HG03565 (cell line): ENCODE measurements around the gene SETX.
A peak's percentile ranks its signal among the peaks of the same experiment; 100 is the strongest.

Experiments used
- ATAC-seq: cut with Tn5 transposase; IDR thresholded peaks from one replicate; pipeline ENCODE4 v1.9.1; 2021; ENCODE audit warnings: mild to moderate bottlenecking, moderate library complexity; ENCODE audit not compliant: unreplicated experiment

The SETX gene

DNA sequence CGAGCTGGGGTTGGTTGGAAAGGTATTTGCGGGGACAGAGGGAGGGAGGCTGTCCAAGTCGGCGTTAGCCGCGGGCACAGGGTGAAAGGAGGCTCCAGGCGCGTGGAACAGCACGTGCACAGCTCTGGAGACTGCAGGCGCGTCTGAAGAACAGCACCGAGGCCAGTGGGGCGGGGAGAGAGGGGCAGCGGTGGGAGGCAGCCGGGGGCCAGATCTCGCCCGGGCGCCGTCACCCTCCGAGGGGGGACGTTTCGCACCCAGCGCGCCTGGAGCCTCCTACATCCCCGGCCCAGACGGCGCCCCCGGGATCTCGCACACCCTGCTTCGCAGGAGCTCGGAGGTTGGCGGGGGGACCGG is 113.3 kb downstream of the SETX start:
- ATAC-seq, result no peak

DNA sequence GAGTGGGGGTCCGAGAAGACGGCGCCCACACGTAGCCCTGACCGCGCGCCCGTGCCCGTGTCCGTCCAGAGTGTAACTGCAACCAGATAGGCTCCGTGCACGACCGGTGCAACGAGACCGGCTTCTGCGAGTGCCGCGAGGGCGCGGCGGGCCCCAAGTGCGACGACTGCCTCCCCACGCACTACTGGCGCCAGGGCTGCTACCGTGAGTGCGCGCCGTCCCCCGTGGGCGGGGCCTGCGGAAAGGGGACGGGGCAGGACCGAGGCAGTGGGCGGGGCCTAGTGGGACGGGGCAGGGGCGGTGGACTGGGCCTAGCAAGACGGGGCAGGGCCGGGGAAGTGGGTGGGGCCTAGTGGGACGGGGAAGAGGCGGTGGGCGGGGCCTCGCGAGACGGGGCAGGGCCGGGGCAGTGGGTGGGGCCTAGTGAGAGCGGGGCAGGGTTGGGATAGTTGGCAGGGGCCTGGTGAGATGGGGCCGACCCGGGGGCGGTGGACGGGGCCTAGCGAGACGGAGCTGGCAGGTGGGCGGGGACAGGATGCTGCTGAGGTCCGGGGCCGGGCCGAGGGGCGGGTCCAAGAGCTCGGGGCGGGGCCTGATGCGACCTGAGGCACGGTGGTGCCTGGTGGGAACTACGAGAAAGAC is 113.8 kb downstream of the SETX start:
- ATAC-seq, result peak; percentile 47

DNA sequence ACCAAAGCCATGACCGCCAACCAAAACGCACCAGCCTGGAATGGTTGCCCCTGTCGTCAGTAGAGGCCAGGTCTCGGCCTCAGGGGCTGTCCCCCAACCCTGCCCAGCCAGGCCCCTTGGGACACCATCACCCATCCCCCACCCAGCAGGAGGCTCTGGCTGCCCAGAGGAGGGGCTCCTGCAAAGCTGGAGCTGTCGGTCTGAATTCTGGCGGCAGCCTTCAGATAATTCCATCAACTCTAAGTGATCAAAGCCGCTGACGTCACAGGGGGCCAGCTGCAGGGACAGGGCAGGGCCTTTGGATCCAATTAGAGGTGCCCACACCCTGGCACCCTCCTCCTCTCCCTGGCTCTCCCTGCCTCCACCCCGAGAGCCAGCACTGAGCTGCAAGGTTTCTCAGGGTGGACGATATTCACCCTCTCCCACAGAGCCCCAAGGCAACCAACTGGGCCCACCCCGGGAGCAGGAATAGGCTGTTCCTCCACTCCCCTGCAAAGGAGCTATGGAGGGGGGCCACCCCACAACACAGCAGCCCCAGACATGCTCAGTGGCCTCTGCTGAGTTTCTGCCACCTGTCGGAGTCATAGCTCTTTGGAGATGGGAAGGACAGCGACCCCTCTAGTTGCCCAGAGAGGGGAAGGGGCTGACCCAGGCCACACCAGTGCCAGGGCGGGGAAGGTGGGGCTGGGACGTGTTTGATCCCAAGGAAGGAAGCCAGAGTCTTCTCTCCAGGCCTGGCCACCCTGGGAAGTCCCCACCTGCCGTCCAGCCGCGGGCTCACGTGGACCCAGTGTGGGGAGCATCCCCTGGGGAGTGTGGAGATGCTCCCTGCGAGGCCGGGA is 114.6 kb downstream of the SETX start:
- ATAC-seq, result no peak

DNA sequence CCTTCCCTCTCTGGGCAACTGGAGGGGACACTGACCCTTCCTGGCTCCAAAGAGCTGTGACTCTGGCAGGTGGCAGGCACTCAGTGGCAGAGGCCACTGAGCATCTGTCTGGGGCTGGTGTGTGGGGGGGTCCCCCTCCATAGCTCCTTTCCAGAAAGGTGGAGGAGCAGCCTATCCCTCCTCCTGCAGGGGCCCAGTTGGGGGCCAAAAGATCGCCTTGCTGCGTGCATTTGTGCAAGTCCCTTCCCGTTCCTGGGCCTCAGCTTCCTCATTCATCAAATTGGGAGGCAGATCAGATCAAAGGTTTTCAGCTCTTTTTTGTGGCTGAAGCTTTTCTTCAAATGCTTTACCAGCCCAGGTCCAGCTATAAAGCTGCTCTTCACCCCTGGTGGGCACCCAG is 115.3 kb downstream of the SETX start:
- ATAC-seq, result no peak

DNA sequence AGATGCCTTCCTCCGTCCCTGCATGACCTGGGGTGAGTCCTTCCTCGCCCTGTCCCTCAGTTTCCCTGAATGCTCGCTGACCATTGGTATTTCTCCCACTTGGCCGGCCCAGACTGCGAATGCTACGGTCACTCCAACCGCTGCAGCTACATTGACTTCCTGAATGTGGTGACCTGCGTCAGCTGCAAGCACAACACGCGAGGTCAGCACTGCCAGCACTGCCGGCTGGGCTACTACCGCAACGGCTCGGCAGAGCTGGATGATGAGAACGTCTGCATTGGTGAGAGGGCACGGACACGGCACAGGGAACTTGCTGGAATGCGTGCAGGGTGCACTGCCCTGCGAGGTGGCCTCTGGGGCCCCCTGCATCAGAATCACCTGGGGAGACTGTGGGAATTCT is 115.8 kb downstream of the SETX start:
- no peak for ATAC-seq

DNA sequence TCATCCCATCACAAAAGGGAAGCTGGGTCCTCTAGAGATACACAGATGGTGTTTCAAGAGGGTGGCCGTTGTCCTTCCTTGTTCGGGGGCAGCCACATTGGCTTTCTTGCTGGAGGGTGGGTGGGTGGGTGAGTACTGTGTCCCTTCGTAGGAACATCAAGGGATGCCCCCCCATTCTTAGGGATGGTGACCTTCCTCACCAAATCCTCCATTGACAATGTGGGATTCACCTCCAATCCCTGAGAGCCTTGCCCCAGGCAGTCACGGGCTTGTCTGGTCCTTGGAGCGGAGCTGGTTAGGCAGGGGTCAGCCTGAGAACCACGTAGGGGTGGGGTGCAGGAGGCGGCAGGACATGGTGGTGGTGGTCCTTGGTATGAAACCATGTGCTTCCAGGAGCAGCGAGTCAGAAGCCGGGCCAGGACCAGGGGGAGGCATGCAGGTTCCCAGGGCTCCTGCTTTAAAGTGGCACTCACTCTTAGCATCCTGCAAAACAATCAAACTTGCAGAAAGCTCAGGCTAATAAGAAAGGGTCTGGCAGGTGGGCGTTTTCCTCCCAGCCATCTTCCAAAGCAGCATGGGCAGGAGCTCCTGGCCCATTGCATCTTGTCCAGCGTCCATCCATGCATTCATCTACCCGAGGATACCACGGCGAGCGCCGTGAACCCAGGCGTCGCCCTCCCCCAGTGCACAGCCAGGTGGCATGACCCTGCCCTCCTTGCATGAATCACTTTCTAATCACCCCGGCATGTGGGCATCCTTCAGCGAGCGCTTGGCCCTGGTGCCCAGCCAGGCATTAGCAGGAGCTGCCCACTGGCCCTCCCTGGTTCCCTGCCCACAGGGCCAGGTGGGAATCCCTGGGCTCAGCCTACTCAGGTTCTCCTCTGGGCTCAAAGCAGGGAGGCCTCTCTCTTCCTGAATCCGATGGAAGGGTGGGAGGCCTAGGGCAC is 116.5 kb downstream of the SETX start:
- ATAC-seq, result no peak

DNA sequence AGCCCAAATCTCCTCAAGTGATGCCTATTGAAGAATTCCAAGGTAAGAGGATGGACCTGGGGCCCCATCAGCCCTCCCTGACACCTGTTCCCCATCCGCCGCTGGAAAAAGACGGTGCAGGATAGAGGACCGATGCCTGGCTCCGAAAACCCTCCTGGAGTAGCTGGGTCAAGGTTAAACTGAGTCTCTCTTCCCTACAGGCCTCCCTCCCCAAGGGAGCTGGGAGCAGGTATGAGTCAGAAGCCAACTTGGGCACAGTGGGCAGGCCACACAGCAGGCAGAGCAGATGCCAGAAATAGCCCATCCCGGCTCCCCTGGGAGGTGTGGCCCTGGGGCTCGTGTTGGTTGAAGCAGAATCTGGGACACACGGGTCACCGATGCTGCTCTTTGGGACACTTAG is 117.3 kb downstream of the SETX start:
- ATAC-seq, result no peak

DNA sequence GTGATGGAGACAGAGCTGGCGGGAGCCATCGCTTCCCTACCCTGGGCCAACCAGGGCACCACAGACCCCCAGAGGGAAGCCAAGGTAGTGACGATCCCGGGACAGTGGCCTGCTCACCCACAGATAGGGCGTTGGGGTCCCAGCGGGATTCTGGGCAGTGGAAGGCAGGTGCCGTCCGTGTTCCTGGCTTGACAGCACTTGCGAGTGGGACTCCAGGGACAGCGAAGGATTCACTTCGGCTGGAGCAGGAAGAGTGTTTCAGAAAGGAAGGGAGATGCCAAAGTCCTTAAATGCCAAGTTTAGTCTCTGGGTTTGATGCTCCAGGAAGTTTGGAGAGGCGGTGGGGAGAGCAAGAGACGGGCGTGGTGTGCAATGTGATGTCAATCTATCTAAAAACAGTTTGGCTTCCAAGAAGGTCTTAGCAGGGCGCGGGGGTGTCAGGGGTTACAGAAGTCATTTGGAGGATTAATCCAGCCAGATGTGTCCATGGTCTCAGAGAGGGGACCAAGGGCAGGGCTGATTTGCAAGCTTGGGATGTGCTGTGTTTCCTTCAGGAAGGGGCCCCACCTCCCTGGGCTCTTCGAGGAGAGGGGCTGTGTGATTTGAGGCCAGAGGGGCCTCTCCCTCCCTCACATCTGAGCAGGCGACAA is 118.0 kb downstream of the SETX start:
- no peak for ATAC-seq

DNA sequence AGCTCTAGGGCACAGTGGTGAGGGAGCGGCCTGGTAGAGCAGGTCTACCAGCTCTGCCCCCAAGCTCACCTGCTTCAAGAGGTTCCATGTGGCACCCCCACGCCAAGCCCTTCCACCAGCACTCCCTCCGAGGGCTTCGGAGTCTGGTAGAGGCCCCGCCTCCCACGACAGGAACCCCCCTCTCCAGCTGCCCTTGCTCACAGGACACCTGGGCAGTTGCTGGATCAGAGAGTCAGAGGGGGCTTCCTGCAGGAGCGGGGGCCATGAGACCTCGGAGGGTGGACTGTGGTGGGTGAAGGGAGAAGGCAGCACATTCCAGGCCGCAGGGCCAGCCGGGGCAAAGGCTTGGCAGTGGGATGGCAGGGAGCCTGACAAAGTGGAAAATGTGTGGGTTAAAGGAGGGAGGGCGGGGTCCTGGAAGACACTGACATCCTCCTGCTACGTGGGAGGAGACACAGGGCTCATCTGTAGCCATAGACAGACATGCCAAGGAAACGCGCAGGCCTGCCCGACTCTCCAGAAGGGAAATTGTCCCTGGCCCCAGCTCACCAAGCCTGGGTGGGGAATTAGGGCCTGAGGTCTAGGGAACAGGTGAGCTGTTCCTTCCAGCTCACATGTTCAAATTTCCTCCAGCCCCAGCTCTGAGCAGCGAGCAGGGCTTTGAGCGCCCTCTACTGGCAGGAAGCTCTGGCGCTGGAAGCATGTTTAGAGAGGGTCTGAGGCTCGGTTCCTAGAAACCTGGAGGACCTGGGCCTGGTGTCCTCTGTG is 118.7 kb downstream of the SETX start:
- ATAC-seq, result no peak

DNA sequence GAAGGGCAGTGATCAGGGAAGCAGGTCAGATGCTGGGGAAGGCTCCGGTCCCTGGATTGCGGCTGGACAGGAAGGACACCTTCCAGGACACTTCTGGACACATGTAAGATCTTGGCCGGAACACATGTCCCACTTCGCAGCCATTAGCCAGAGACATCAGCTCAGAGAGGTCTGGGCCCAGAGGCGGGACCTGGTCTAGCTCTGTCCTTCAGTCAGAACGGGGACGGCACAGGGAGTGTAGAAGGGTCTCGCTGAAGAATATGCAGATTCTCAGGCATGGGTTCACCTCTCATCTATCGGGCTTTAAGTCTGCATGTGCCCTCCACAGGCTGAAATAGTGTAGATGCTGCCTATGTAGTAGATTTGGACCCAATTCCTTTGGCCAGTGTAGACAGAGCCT is 119.7 kb downstream of the SETX start:
- ATAC-seq, result no peak

DNA sequence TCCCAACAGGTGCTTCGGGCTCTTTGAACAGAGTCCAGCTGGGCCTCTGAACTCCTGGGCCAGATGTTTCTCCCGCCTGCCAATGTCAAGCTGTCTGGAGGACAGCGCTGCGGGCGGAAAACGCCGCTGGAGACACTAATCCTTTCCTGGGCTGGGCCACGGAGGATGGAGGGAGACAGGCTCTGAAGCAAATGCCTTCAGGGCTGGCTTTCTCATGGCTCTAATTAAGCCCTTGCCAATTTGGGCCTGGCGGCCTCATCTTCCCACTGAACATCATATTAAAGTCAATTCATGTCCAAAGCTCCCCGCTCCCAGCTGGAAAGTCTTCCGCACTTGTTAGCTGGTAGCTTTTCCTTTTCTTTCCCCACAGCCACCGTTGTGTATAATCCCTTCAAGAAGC is 120.3 kb downstream of the SETX start:
- ATAC-seq, result no peak

DNA sequence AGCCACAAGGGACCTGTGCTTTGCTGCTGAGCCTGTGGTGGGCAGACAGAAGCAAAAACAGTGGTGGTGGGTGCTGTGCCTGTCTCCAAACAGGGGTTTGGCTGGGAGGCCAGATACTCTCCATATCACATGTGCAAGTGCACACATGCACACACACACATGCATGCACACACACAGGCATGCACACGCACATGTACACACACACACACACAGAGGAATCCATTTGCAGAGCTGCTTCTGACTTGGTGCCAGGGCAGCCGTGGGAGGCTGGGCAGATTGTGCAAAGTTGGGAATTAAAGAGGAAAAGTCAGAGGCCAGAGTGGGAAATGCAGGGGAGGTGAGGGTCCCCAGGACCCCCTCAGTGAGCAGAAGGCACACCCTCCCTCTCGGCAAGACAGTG is 121.6 kb downstream of the SETX start:
- ATAC-seq, result no peak

DNA sequence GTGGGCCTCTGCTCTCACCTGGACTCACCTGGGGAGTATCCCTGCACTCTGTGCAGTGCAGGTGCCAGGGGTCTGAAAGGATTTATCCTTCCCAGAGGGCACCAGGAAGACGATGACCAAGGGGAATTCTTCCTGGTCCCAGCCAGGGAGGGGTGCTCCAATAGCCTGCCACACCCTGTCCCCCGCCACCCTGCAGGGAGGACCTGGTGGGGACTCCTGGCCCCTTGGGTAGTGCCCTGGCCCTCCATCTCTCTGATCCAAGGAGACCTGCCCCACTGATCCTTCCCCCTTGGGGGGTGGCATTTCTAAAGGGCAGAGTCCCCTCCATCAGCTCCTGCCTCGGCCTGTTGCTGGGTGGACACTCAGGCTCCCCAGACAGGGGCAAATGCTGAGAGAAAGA is 122.3 kb downstream of the SETX start:
- no peak for ATAC-seq

DNA sequence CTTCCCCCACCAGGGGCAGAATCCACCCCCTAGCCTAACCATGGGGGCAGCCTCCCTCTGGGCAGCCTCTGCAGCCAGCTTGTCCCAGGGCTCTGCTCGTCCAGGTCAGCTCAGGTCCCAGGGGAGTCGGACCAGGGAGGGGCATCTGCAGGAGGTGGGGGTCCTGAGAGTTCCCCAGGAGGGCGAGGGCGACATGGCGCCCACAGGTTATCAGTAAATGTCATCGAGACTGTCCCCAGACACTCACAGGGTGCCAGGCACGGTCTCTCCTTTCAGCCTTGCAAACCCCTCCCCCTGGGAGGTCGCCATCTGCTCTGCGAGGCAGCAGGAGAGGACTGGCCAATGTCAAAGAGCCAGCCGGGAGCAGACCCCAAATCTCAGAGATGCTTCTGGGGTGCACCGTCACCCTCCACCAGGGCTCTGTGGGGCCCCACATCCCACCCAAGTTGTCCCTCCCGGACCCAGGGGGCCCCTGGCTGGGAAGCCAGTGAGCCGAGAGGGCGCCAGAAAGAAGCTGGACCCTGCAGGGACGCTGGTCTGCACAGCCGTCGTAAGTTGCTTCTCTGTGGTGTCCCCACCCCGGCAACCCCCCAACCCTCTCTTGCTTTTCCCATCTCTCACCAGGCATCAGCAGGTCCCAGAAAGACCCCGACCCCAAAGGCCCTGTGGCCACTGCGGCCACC is 123.6 kb downstream of the SETX start:
- no peak for ATAC-seq

DNA sequence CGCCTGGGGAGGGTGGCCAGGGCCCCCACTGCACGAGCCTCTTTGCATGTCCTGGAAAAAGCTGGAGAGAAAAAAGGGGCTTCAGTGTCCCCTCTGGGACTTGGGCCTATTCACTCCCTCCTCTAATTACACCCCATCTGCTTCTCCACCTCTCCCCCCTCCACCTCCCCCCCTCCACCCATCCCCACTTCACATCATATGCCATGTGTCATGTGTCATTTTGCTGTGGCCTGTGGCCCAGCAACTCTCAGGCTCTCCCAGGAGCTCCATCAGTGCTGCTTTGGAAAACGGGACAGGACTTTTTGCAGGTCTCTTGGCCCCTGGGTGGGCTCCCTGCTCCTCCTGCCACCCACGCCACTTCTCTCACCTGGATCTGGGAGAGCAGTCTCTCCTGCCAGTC is 124.2 kb downstream of the SETX start:
- ATAC-seq, result no peak

DNA sequence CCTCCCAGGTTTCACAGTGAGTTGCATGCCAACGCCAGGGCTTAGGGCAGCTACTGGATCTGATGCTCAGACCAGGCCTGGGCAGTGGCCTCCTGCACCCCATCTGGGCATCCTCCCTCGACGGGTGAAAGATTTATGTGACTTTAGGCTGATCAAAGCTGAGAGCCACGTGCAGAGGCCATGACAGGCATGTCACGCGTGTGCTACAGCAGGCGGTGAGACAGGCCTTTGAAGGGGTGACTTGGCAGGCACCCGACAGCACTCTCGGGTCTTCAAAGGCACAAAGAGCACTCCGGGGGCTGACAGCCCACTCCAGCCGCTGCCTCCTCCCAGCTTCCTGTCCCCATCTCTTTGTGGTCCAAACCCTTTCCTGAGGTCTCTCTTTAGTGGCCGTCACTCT is 126.7 kb downstream of the SETX start:
- ATAC-seq, result no peak

DNA sequence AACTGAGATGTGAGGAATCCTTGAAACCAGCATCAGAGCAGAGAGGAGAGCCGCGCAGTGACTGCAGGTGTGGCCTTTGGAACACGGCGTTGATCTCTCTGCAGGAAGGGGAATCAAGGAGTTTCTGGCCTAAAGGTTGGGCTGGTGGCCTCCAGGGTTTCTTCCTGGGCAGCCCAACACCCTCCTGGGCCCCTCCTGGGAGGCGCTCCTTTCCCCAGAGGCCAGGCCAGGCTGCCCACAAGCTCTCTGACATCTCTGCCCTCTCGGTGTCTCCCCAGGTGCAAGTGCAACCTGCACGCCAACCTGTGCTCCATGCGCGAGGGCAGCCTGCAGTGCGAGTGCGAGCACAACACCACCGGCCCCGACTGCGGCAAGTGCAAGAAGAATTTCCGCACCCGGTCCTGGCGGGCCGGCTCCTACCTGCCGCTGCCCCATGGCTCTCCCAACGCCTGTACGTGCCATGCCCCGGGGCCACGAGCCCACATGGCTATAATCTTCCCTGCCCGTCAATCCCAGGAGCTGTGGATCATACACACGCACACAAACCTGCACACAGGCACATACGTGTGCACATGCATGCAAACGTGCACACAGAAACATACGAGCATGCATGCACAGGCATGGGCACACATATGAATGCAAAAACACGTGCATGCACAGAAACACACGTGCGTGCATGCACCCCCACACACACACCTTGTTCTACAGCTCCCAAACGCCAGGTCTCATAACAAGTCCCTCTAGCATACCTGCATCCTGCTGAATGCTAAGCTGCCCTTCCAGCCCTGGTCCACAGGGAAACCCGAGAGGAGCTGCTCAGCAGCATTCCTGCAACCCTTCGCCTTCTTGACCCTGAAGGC is 128.0 kb downstream of the SETX start:
- ATAC-seq, result no peak

DNA sequence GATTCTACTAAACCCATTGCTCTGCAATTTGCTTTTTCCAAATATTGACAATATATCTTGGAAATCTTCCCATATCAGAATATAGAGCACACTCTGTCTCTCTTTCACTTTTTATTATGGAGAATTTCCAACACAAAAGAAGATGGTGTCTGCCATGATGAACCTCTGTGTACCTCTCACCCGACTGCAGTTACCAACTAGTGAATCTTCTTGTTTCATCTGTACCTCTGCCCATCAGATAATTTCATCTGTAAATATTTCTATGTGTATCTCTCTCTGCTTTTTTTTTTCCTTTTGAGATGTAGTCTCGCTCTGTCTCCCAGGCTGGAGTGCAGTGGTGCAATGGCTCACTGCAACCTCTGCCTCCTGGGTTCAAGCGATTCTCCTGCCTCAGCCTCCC is 130.1 kb downstream of the SETX start:
- ATAC-seq, result no peak

DNA sequence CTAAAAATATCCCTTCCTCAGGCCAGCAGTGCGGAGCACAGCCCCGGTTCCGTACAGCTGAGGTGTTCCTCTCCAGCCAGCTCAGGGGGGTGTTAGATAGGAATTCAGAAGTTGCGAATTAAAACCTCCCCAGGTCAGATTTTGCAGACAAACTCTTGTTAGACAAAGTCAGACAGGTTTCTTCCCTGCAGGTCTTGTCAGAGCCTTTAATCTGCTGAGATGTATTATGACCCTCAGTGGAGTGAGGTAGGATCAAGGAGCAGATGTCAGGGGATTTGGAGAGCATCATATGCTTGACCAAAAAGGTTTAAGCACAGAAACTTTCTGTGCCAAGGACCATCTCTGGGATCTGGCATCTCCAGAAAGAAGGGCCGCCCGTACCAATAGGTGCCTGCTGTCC is 132.8 kb downstream of the SETX start:
- no peak for ATAC-seq
